Activated CD4-positive, alpha-beta memory T cell treated with anti-CD3 and anti-CD28 coated beads, Interleukin-2, amount 10 ng/mL, durations not matched to agents 7 days and 5 days (primary cell): ENCODE results near the gene IGFL1. TPM values are rescaled to one million over a fixed set of nuclear protein-coding genes. Genes with fewer than 3 reads are reported as not detected.
"Not testable (repeated sequence)": the region's sequence is repeated elsewhere in the genome, so short reads cannot be mapped to it uniquely, and the experiment has no call there.

ENCODE experiments used
- CTCF ChIA-PET: fragments of 350-600 bp; sonication (Branson Sonifier 250); formaldehyde crosslinking; loops from one replicate; lab custom pipeline; 2021; ENCODE audit warnings: antibody characterized with exemption, inconsistent platforms; lab: Charles Lee
- POLR2A ChIA-PET: fragments of 350-600 bp; sonication (Branson Sonifier 250); formaldehyde crosslinking; loops from one replicate; lab custom pipeline; 2021; ENCODE audit warnings: antibody characterized with exemption; lab: Charles Lee
- DNase-seq: peaks from one replicate; pipeline ENCODE4 v3.0.0-alpha.2; 2020
- H3K27ac Mint-ChIP-seq: one replicate; pipeline ENCODE4 v1.8.0; 2021; ENCODE audit warnings: mild to moderate bottlenecking, mixed read lengths
- H3K27me3 Mint-ChIP-seq: one replicate; pipeline ENCODE4 v1.8.0; 2021; ENCODE audit warnings: mixed read lengths
- H3K36me3 Mint-ChIP-seq: one replicate; pipeline ENCODE4 v1.8.0; 2021; ENCODE audit warnings: low read depth, mixed read lengths
- H3K4me1 Mint-ChIP-seq: one replicate; pipeline ENCODE4 v1.8.0; 2021; ENCODE audit warnings: mixed read lengths
- H3K4me3 Mint-ChIP-seq: one replicate; pipeline ENCODE4 v1.8.0; 2021; ENCODE audit warnings: mild to moderate bottlenecking, mixed read lengths
- H3K9me3 Mint-ChIP-seq: one replicate; pipeline ENCODE4 v1.8.0; 2021; ENCODE audit warnings: mixed read lengths
- total RNA-seq, 2 experiments: library from RNA; stranded (reverse); gene quantifications; one replicate each; pipeline ENCODE4 v1.2.3, GENCODE V29; 2021

IGFL1 gene
- total RNA-seq, result not detected

GRCh38 chr19:46229442-46229841 lies at the start of gene IGFL1:
Gene IGFL1 (plus strand): TSS chr19:46229742. CDS start chr19:46229775, 33 bp downstream.
- CTCF ChIA-PET, result no interaction called here
- Mint-ChIP-seq H3K27me3 (peaks cover 20% of the 10 kb centered on the region), H3K4me3 (no peak within 1 kb of the TSS), H3K4me1 (peaks cover 6% of the 10 kb centered on the region), H3K36me3 (no peaks in the 10 kb centered on the region), H3K27ac (no peak within 1 kb of the TSS), H3K9me3 (no peaks in the 10 kb centered on the region)
- POLR2A ChIA-PET, result no interaction called here
- no peak for DNase-seq

- Mint-ChIP-seq H3K27me3 (peaks cover 27% of the 10 kb centered on the region), H3K4me3 (no peak overlapping the region), H3K9me3 (no peaks in the 10 kb centered on the region), H3K27ac (no peak overlapping the region), H3K36me3 (no peaks in the 10 kb centered on the region), H3K4me1 (peaks cover 13% of the 10 kb centered on the region)
- DNase-seq, result no peak
- POLR2A ChIA-PET, result no interaction called here
- CTCF ChIA-PET, result interaction anchor here (0.7 kb wide), 1 partner anchor 395 kb away, joined by 3 read pairs; no protein-coding TSS in a partner anchor
Observed at GRCh38 chr19:46180701-46181387, 48.7 kb upstream of the IGFL1 start.

- no peak for DNase-seq
- H3K4me3 Mint-ChIP-seq, result no peak overlapping the region
- no peaks in the 10 kb centered on the region for H3K36me3 Mint-ChIP-seq
- peaks cover 13% of the 10 kb centered on the region for H3K4me1 Mint-ChIP-seq
- ChIA-PET CTCF (no interaction called here), POLR2A (no interaction called here)
- H3K27ac Mint-ChIP-seq, result no peak overlapping the region
- H3K9me3 Mint-ChIP-seq, result no peaks in the 10 kb centered on the region
- H3K27me3 Mint-ChIP-seq, result peaks cover 27% of the 10 kb centered on the region
Observed at GRCh38 chr19:46181388-46181779, 48.2 kb upstream of the IGFL1 start.

DNA sequence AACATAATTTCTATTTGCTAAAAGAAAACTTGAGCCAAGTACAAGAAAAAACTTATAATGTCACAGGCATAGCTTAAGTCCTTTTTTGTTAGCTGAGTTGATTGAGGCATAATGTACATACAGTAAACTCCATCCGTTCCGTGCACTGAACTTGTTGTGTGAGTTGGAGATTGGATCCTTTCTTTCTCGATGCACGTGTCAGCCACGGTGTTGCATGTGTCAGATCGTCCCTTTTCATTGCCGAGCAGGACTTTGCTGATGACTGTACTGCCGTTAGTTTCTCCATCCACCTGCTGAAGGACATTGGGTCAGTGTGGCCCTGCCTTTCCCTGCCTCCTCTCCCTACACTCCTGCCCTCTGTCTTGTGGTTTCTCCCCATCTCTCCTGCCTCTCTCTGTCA lies 47.1 kb upstream of the IGFL1 start:
- Mint-ChIP-seq H3K36me3 (no peaks in the 10 kb centered on the region), H3K9me3 (no peaks in the 10 kb centered on the region), H3K4me1 (peaks cover 13% of the 10 kb centered on the region), H3K4me3 (no peak overlapping the region), H3K27ac (no peak overlapping the region), H3K27me3 (peaks cover 32% of the 10 kb centered on the region)
- DNase-seq, result no peak
- CTCF ChIA-PET, result interaction anchor here (0.6 kb wide), 1 partner anchor 145 kb away, joined by 5 read pairs; no protein-coding TSS in a partner anchor
- POLR2A ChIA-PET, result no interaction called here

- H3K27ac Mint-ChIP-seq, DNase-seq, H3K9me3 Mint-ChIP-seq, H3K36me3 Mint-ChIP-seq, H3K4me3 Mint-ChIP-seq, POLR2A ChIA-PET: not testable (repeated sequence)
- peaks cover 13% of the 10 kb centered on the region for H3K4me1 Mint-ChIP-seq
- H3K27me3 Mint-ChIP-seq, result peaks cover 44% of the 10 kb centered on the region
- CTCF ChIA-PET, result interaction anchor here (0.5 to 1.0 kb wide), 2 partner anchors 91 to 155 kb away, joined by 3 read pairs; no protein-coding TSS in a partner anchor
Observed at GRCh38 chr19:46184775-46185710, 44.5 kb upstream of the IGFL1 start.

- no peaks in the 10 kb centered on the region for H3K9me3 Mint-ChIP-seq
- DNase-seq, result no peak
- CTCF ChIA-PET, result no interaction called here
- peaks cover 53% of the 10 kb centered on the region for H3K27me3 Mint-ChIP-seq
- POLR2A ChIA-PET, result no interaction called here
- no peaks in the 10 kb centered on the region for H3K36me3 Mint-ChIP-seq
- peaks cover 12% of the 10 kb centered on the region for H3K4me1 Mint-ChIP-seq
- no peak overlapping the region for H3K27ac Mint-ChIP-seq
- H3K4me3 Mint-ChIP-seq, result no peak overlapping the region
Observed at GRCh38 chr19:46186101-46186716, 43.3 kb upstream of the IGFL1 start.

GRCh38 chr19:46186717-46187101 lies 42.8 kb upstream of the IGFL1 start:
- no peak overlapping the region for H3K27ac Mint-ChIP-seq
- H3K4me1 Mint-ChIP-seq, result peaks cover 7% of the 10 kb centered on the region

GRCh38 chr19:46189971-46190888 lies 39.3 kb upstream of the IGFL1 start:
- peaks cover under 1% of the 10 kb centered on the region for H3K4me1 Mint-ChIP-seq

More at GRCh38 chr19:46186717-46187101, 42.8 kb upstream of the IGFL1 start:
- Mint-ChIP-seq H3K4me3 (no peak overlapping the region), H3K36me3 (no peaks in the 10 kb centered on the region), H3K9me3 (no peaks in the 10 kb centered on the region), H3K27me3 (peaks cover 56% of the 10 kb centered on the region)
- ChIA-PET POLR2A (no interaction called here), CTCF (no interaction called here)
- DNase-seq, result no peak

DNA sequence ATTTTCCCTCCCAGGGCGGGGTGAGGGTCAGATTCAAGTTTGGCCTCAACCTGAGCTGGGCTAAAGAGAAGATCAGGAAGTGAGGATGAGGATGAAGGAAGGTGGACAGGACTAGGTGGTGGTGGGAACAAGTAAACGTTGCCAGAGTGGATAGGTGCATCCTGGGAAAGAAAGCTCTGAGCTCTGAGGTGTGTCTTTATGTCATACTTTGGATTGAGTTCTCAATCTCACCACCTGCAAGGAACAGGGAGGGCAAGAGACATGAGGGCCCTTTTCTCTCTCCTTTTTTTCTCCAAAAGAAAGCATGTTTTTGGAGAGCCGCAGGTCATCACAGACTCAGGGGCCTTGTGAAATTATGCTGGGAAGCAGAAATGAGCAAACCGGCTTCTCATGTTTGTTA lies 38.2 kb upstream of the IGFL1 start:
- DNase-seq, result no peak
- ChIA-PET CTCF (interaction anchor here (2.1 kb wide), 1 partner anchor 113 kb away, joined by 5 read pairs; no protein-coding TSS in a partner anchor), POLR2A (no interaction called here)
- H3K27ac Mint-ChIP-seq, result no peak overlapping the region
- H3K4me3 Mint-ChIP-seq, result no peak overlapping the region
- H3K36me3 Mint-ChIP-seq, result no peaks in the 10 kb centered on the region
- H3K27me3 Mint-ChIP-seq, result peaks cover 54% of the 10 kb centered on the region
- H3K4me1 Mint-ChIP-seq, result no peaks in the 10 kb centered on the region
- H3K9me3 Mint-ChIP-seq, result no peaks in the 10 kb centered on the region

More at GRCh38 chr19:46189971-46190888, 39.3 kb upstream of the IGFL1 start:
- Mint-ChIP-seq H3K27ac (no peak overlapping the region), H3K36me3 (no peaks in the 10 kb centered on the region), H3K9me3 (no peaks in the 10 kb centered on the region), H3K27me3 (peaks cover 50% of the 10 kb centered on the region), H3K4me3 (no peak overlapping the region)
- POLR2A ChIA-PET, result no interaction called here
- no peak for DNase-seq
- CTCF ChIA-PET, result interaction anchor here (0.6 to 1.3 kb wide), 2 partner anchors 69 to 75 kb away, joined by 4 read pairs; no protein-coding TSS in a partner anchor

DNA sequence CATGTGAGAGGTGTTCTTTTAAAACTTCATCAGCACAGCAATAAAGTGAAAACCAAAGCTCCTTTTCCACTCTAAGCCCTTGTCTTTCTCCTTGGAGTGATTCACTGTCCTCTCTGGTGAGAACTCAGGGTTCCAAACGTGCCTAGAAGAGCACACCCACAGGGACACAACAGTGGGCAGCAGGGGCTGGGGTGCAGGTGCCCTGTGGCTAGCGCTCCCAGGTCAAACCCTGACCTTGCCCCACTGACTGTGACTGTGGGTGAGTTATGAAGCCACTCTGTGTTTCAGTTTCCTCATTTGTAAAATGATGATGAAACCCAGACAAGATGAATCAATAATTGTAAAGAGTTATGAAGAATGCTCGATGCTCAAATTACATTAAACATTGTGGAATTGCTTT lies 37.6 kb upstream of the IGFL1 start:
- Mint-ChIP-seq H3K36me3 (no peaks in the 10 kb centered on the region), H3K27ac (no peak overlapping the region), H3K4me3 (no peak overlapping the region), H3K4me1 (no peaks in the 10 kb centered on the region), H3K27me3 (peaks cover 54% of the 10 kb centered on the region), H3K9me3 (no peaks in the 10 kb centered on the region)
- POLR2A ChIA-PET, result no interaction called here
- no peak for DNase-seq
- CTCF ChIA-PET, result interaction anchor here (2.1 kb wide), 1 partner anchor 113 kb away, joined by 5 read pairs; no protein-coding TSS in a partner anchor

- CTCF ChIA-PET, result interaction anchor here (2.1 kb wide), 1 partner anchor 114 kb away, joined by 5 read pairs; no protein-coding TSS in a partner anchor
- DNase-seq, H3K4me1 Mint-ChIP-seq, H3K4me3 Mint-ChIP-seq, H3K36me3 Mint-ChIP-seq, H3K27ac Mint-ChIP-seq, H3K9me3 Mint-ChIP-seq, POLR2A ChIA-PET: not testable (repeated sequence)
- peaks cover 59% of the 10 kb centered on the region for H3K27me3 Mint-ChIP-seq
Observed at GRCh38 chr19:46192626-46192991, 36.9 kb upstream of the IGFL1 start.
